Activated T-helper 17 cell treated with anti-CD3 and anti-CD28 coated beads, Interleukin-2, amount 50 U/mL, for 72 hours (primary cell): ENCODE data around the gene KCNN4. TPM values are rescaled to one million over a fixed set of nuclear protein-coding genes. Genes with fewer than 3 reads are reported as not detected.
"Not testable (repeated sequence)": the region's sequence is repeated elsewhere in the genome, so short reads cannot be mapped to it uniquely, and the experiment has no call there.

Experiments used
- ATAC-seq: fragments of 150-1000 bp; cut with Tn5 transposase; replicated peaks from 2 replicates; pipeline ENCODE4 v1.10.0; 2021; ENCODE audit warnings: mild to moderate bottlenecking, moderate library complexity
- H3K27ac Mint-ChIP-seq: one replicate; pipeline ENCODE4 v1.8.0; 2022; ENCODE audit warnings: mixed read lengths
- H3K27me3 Mint-ChIP-seq: one replicate; pipeline ENCODE4 v1.8.0; 2022; ENCODE audit warnings: mixed read lengths
- H3K36me3 Mint-ChIP-seq: one replicate; pipeline ENCODE4 v1.8.0; 2022; ENCODE audit warnings: low read depth, mild to moderate bottlenecking, mixed read lengths
- H3K4me1 Mint-ChIP-seq: one replicate; pipeline ENCODE4 v1.8.0; 2022; ENCODE audit warnings: mixed read lengths
- H3K4me3 Mint-ChIP-seq: one replicate; pipeline ENCODE4 v1.8.0; 2022; ENCODE audit warnings: mild to moderate bottlenecking, mixed read lengths
- H3K9me3 Mint-ChIP-seq: one replicate; pipeline ENCODE4 v1.8.0; 2022; ENCODE audit warnings: mixed read lengths
- total RNA-seq, 2 donors: library from RNA; stranded (reverse); gene quantifications; one replicate each; pipeline ENCODE4 v1.2.3, GENCODE V29; 2022

The KCNN4 gene
- total RNA-seq, 2 donors from 2014 or later: 116 to 385 TPM

GRCh38 chr19:43774940-43775258 lies 5.9 kb downstream of the KCNN4 start:
- not testable (repeated sequence) for ATAC-seq, H3K27ac Mint-ChIP-seq, H3K27me3 Mint-ChIP-seq, H3K9me3 Mint-ChIP-seq
- peaks cover 34% of the 10 kb centered on the region for H3K4me1 Mint-ChIP-seq
- peak overlapping the region; percentile 86 for H3K4me3 Mint-ChIP-seq
- peaks cover 100% of the 10 kb centered on the region for H3K36me3 Mint-ChIP-seq

- ATAC-seq: no peak
- Mint-ChIP-seq H3K27ac (no peak overlapping the region), H3K4me3 (peak overlapping the region; percentile 86), H3K36me3 (peaks cover 100% of the 10 kb centered on the region), H3K4me1 (peaks cover 40% of the 10 kb centered on the region), H3K27me3 (no peaks in the 10 kb centered on the region), H3K9me3 (no peaks in the 10 kb centered on the region)
These were observed 6.5 kb downstream of the KCNN4 start for GRCh38 chr19:43774103-43774939.

- H3K27me3 Mint-ChIP-seq: no peaks in the 10 kb centered on the region
- H3K4me3 Mint-ChIP-seq: no peak overlapping the region
- ATAC-seq: no peak
- peaks cover 100% of the 10 kb centered on the region for H3K36me3 Mint-ChIP-seq
- peaks cover 46% of the 10 kb centered on the region for H3K4me1 Mint-ChIP-seq
- H3K27ac Mint-ChIP-seq: no peak overlapping the region
- no peaks in the 10 kb centered on the region for H3K9me3 Mint-ChIP-seq
These were observed 7.1 kb downstream of the KCNN4 start for GRCh38 chr19:43773725-43774102.

GRCh38 chr19:43769256-43769655 lies 11.5 kb downstream of the KCNN4 start:
- ATAC-seq: no peak
- Mint-ChIP-seq H3K27me3 (no peaks in the 10 kb centered on the region), H3K4me3 (peak overlapping the region; percentile 83), H3K27ac (peak overlapping the region; percentile 89), H3K36me3 (peaks cover 100% of the 10 kb centered on the region), H3K4me1 (peaks cover 63% of the 10 kb centered on the region), H3K9me3 (no peaks in the 10 kb centered on the region)

- Mint-ChIP-seq H3K4me1 (peaks cover 68% of the 10 kb centered on the region), H3K4me3 (peak overlapping the region; percentile 83), H3K36me3 (peaks cover 100% of the 10 kb centered on the region), H3K27me3 (no peaks in the 10 kb centered on the region), H3K9me3 (no peaks in the 10 kb centered on the region), H3K27ac (peak overlapping the region; percentile 99)
- ATAC-seq: no peak
These were observed 12.3 kb downstream of the KCNN4 start for GRCh38 chr19:43768273-43769050.

- no peak for ATAC-seq
- Mint-ChIP-seq H3K4me1 (peaks cover 75% of the 10 kb centered on the region), H3K9me3 (no peaks in the 10 kb centered on the region), H3K27ac (peak overlapping the region; percentile 99), H3K27me3 (no peaks in the 10 kb centered on the region), H3K36me3 (peaks cover 100% of the 10 kb centered on the region), H3K4me3 (peak overlapping the region; percentile 83)
These were observed 13.0 kb downstream of the KCNN4 start for GRCh38 chr19:43767818-43768217.

- peak overlapping the region; percentile 83 for H3K4me3 Mint-ChIP-seq
- peak overlapping the region; percentile 99 for H3K27ac Mint-ChIP-seq
- peaks cover 80% of the 10 kb centered on the region for H3K4me1 Mint-ChIP-seq
- H3K9me3 Mint-ChIP-seq: no peaks in the 10 kb centered on the region
- no peaks in the 10 kb centered on the region for H3K27me3 Mint-ChIP-seq
- no peak for ATAC-seq
- peaks cover 100% of the 10 kb centered on the region for H3K36me3 Mint-ChIP-seq
These were observed 13.5 kb downstream of the KCNN4 start for GRCh38 chr19:43767316-43767715.

GRCh38 chr19:43766755-43767043 lies 14.1 kb downstream of the KCNN4 start:
- no peaks in the 10 kb centered on the region for H3K27me3 Mint-ChIP-seq
- peaks cover 95% of the 10 kb centered on the region for H3K36me3 Mint-ChIP-seq
- peak overlapping the region; percentile 99 for H3K27ac Mint-ChIP-seq
- no peaks in the 10 kb centered on the region for H3K9me3 Mint-ChIP-seq
- peaks cover 84% of the 10 kb centered on the region for H3K4me1 Mint-ChIP-seq
- H3K4me3 Mint-ChIP-seq: peak overlapping the region; percentile 83
- no peak for ATAC-seq

GRCh38 chr19:43765109-43765876 lies 15.5 kb downstream of the KCNN4 start:
- ATAC-seq: peak; percentile 82
- no peaks in the 10 kb centered on the region for H3K27me3 Mint-ChIP-seq
- H3K27ac Mint-ChIP-seq: peak overlapping the region; percentile 99
- H3K36me3 Mint-ChIP-seq: peaks cover 81% of the 10 kb centered on the region
- H3K4me1 Mint-ChIP-seq: peaks cover 80% of the 10 kb centered on the region
- peak overlapping the region; percentile 83 for H3K4me3 Mint-ChIP-seq
- H3K9me3 Mint-ChIP-seq: no peaks in the 10 kb centered on the region

GRCh38 chr19:43764684-43765083 lies 16.1 kb downstream of the KCNN4 start:
- Mint-ChIP-seq H3K4me1 (peaks cover 74% of the 10 kb centered on the region), H3K4me3 (peak overlapping the region; percentile 83), H3K36me3 (peaks cover 75% of the 10 kb centered on the region), H3K27ac (peak overlapping the region; percentile 99)
- H3K9me3 Mint-ChIP-seq, ATAC-seq, H3K27me3 Mint-ChIP-seq: not testable (repeated sequence)

- Mint-ChIP-seq H3K27me3 (no peaks in the 10 kb centered on the region), H3K27ac (peak overlapping the region; percentile 99), H3K36me3 (peaks cover 63% of the 10 kb centered on the region), H3K4me1 (peaks cover 71% of the 10 kb centered on the region), H3K4me3 (peak overlapping the region; percentile 83), H3K9me3 (no peaks in the 10 kb centered on the region)
- ATAC-seq: peak; percentile 25
These were observed 17.3 kb downstream of the KCNN4 start for GRCh38 chr19:43763473-43763939.

- peak overlapping the region; percentile 83 for H3K4me3 Mint-ChIP-seq
These were observed 18.0 kb downstream of the KCNN4 start for GRCh38 chr19:43762814-43763213.

GRCh38 chr19:43760941-43761340 lies 19.8 kb downstream of the KCNN4 start:
- Mint-ChIP-seq H3K9me3 (no peaks in the 10 kb centered on the region), H3K27ac (no peak overlapping the region), H3K4me3 (no peak overlapping the region), H3K4me1 (peaks cover 66% of the 10 kb centered on the region), H3K36me3 (peaks cover 55% of the 10 kb centered on the region), H3K27me3 (no peaks in the 10 kb centered on the region)
- ATAC-seq: no peak

More at GRCh38 chr19:43762814-43763213, 18.0 kb downstream of the KCNN4 start:
- Mint-ChIP-seq H3K4me1 (peaks cover 65% of the 10 kb centered on the region), H3K9me3 (no peaks in the 10 kb centered on the region), H3K27ac (peak overlapping the region; percentile 99), H3K36me3 (peaks cover 57% of the 10 kb centered on the region), H3K27me3 (no peaks in the 10 kb centered on the region)
- ATAC-seq: no peak

GRCh38 chr19:43759515-43759914 lies 21.3 kb downstream of the KCNN4 start:
- Mint-ChIP-seq H3K9me3 (no peaks in the 10 kb centered on the region), H3K4me1 (peaks cover 62% of the 10 kb centered on the region), H3K27me3 (no peaks in the 10 kb centered on the region), H3K36me3 (peaks cover 55% of the 10 kb centered on the region), H3K4me3 (peak overlapping the region; percentile 1), H3K27ac (peak overlapping the region; percentile 8)
- ATAC-seq: no peak
